Measurements from ENCODE around the gene ARMC5.
"Not testable (repeated sequence)": the region's sequence is repeated elsewhere in the genome, so short reads cannot be mapped to it uniquely, and the experiment has no call there.

Gene ARMC5

DNA sequence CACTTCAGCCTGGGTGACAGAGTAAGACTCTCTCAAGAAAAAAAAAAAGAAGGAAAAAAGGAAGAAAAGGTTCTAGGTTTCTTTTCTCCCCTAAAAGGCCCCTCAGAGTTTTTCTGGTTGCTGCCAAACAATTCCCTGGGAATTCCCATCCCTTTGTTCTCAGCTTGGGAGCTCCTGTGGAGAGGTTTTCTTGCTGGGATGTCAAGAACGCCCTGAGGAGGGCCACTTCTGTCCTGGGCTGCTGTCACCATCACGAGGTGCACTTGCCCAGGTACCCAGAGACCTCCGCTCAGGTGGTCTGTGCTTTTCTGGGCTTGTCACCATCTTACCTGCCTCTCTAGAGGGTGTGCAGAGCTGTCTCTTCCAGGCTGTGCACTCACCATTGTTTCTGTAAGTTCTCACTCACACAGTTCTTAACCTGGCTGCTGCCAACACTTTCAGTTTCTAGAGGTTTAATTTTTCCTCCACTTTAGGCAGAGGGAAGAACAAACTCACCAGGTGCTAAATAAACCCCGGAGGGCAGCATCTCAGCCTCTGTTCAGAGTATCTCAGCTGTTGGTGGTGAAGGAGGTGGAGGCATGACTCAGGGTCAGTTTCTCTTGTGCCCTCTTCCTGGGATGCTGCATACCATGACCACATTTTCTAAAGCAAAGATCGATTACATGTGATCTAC lies 28.8 kb upstream of the ARMC5 start:
- DNase-seq (ENCODE audit: low read depth in 1 of 2, low spot score in 1 of 2): no peak

- no peak for DNase-seq (ENCODE audit: low read depth in 1 of 2, low spot score in 1 of 2)
These were observed 23.7 kb upstream of the ARMC5 start for GRCh38 chr16:31435341-31436220.

DNA sequence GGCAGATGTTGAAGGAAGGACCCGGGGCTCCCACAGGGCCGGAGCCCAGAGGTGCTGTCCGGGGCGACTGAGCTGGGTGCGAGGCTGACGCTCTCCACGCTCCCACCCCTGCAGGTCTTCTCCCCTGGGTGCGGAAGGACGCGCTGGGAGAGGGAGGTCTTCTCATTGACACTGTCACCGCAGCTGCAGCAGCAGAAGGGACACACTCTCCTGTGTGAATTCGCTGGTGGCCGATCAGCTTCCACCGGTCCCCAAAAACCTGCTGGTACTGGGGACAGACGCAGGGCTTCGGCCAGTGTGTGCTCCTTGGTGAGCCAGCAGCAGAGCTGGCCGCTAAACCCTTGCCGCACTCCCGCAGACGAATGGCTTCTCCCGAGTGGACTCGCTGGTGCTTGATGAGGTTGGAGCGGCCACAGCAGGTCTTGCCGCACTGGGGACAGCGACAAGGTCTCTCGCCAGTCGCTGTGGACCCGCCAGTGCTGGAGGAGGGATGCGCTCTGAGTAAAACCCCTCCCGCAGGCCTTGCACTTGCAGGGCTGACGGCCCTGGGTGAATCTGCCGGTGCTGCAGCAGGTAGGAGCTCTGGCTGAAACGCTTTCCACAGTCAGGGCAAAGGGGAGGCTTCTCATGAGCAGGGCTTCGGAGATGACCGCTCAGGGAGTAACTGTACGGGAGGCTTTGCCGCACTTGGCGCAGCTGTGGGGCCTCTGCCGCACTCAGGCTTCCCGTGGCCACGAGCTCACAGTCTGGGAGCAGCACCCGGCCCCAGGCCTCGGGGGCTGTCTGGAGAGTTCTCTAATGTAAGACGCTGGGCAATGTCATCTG lies 22.9 kb upstream of the ARMC5 start:
- no peak for DNase-seq (ENCODE audit: low read depth in 1 of 2, low spot score in 1 of 2)

DNA sequence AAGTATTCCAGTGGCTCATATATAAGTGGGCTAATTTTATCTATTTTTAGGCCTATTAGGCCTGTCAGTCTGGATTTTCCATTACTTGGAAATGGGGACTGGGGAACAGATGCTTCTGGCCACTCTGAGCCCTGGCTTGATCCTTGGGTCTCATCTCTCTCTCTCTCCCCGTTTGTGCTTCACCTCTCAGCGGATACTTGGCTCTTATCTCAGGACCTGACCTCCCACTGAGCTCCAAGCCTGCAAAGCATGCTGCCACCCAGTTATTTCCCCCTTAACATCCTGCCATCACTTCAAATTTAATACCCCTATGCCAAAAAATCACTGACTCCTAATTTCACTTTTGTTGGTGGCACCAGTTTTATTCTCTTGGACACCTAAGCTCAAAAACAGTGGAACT lies 20.9 kb upstream of the ARMC5 start:
- DNase-seq (ENCODE audit: low read depth in 1 of 2, low spot score in 1 of 2): no peak

DNA sequence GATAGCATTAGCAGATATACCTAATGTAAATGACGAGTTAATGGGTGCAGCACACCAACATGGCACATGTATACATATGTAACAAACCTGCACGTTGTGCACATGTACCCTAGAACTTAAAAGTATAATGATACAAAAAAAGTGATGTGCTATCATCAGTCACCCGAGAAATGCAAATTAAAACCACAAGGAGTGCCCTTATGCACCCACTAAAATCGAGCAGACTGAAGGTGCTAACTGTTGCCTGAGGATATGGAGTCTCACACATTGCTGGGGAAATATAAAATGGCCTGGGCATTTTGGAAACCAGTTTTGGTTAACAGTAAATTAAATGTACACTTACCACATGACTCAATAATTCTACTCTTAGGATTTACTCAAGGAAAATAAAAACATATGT lies 20.3 kb upstream of the ARMC5 start:
- DNase-seq (ENCODE audit: low read depth in 1 of 2, low spot score in 1 of 2): not testable (repeated sequence)

- no peak for DNase-seq (ENCODE audit: low read depth in 1 of 2, low spot score in 1 of 2)
These were observed 19.8 kb upstream of the ARMC5 start for GRCh38 chr16:31439519-31439918.

GRCh38 chr16:31440516-31441184 lies 18.7 kb upstream of the ARMC5 start:
- DNase-seq (ENCODE audit: low read depth in 1 of 2, low spot score in 1 of 2): no peak

GRCh38 chr16:31441956-31442355 lies 17.3 kb upstream of the ARMC5 start:
- no peak for DNase-seq (ENCODE audit: low read depth in 1 of 2, low spot score in 1 of 2)

DNA sequence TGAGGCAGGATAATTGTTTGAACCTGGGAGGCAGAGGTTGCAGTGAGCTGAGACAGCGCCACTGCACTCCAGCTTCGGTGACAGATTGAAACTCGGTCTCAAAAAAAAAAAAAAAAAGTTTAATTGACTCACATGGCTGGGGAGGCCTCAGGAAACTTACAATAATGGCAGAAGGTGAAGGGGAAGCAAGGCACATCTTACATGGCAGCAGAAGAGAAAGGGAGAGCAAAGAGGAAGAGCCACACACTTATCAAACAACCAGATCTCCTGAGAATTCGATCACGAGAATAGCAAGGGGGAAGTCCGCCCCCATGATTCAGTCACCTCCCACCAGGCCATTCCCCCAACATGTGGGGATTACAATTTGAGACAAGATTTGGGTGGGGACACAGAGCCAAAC lies 13.4 kb upstream of the ARMC5 start:
- DNase-seq (ENCODE audit: low read depth in 1 of 2, low spot score in 1 of 2): not testable (repeated sequence)

- no peak for DNase-seq (ENCODE audit: low read depth in 1 of 2, low spot score in 1 of 2)
These were observed 8.1 kb upstream of the ARMC5 start for GRCh38 chr16:31451201-31451600.

DNA sequence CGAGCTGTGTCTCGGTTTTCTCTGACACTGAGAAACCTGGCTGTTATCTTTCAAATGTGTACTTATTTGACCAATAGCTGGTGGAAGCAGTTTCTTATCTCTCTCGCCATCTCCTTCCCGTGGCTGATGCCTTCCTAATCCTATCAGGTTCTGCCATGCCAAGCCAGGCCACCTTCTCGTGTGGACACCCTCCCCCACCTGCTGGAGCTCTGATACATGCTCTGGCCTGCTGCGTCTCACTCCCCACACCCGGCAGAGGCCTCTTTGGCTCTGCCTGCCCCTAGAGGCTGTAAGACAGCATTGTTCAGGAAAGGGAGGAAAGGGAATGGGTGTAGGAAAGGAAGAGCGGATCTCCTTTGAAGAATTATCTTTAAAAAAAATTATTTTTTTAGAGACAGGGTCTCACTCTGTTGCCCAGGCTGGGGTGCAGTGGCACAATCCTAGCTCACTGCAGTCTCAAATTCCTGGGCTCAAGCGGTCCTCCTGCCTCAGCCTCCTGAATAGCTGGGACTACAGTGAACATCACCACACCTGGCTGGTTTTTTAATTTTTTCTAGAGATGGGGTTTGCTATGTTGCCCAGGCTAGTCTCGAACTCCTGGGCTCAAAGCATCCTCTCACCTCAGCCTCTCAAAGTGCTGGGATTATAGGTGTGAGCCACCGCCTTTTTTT lies 7.5 kb upstream of the ARMC5 start:
- no peak for DNase-seq (ENCODE audit: low read depth in 1 of 2, low spot score in 1 of 2)

DNA sequence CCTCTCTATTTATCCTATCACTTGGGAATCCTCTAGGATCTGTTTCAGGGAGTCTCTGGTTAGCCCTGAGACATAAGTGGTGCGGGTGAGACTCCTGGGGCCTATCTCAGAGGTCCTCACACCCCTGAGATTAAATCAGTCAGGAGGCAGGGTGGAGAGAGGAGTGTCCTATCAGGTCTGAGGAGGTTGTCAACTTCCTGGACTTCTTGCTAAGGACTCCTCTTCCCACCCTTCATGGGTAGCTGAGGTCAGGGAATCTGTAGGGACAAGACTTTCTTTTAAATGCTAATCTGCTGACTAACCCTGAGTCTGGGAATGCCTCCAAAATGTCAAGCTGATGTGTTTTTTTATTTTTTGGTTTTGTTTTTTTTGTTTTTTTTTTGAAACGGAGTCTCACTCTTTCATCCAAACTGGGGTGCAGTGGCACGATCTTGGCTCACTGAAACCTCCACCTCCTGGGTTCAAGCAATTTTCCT lies 6.6 kb upstream of the ARMC5 start:
- no peak for DNase-seq (ENCODE audit: low read depth in 1 of 2, low spot score in 1 of 2)

DNA sequence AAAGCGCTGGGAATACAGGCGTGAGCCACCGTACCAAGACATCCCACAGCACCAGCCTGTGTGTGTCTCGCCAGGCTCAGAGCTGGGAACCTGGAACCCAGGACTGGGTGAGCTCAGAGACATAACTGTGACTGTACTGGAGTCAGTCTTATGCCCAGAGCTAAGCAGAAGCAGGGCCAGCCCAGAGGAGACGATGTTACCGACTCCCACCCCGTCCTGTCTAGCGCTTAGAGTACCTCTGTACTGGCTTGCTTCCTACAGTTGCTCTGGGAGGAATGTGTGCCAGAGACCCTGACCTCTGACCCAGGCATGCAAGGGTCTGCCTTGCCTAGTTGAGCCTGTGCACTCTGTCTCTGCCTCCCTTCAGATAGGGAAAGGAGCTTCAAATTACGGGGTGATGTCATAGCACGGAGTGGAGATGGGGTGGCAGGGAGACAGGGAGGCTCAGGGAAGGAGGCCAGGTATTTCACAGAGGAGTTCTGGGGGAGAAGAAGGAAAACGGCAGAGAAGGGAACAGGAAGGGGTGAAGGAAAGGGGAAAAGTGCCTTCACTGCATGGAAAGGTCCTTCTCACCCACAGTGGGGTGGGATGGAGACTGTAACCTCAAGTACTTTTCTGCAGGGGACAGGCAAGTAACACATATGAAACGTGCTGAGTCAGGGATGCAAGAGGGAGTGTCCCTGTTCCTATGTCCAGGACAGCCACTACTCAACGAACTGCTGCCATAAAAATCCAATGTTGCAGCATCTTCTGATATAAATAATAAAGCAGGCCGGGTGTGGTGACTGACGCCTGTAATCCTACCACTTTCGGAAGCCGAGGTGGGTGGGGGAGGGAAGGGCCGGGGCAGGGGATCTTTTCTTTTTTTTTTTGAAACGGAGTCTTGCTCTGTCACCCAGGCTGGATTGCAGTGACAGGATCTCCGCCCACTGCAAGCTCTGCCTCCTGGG lies 5.8 kb upstream of the ARMC5 start:
- DNase-seq (ENCODE audit: low read depth in 1 of 2, low spot score in 1 of 2): no peak

- DNase-seq (ENCODE audit: low read depth in 1 of 2, low spot score in 1 of 2): no peak
These were observed 3.5 kb upstream of the ARMC5 start for GRCh38 chr16:31455601-31456314.

- DNase-seq (ENCODE audit: low read depth in 1 of 2, low spot score in 1 of 2): no peak
These were observed 2.3 kb upstream of the ARMC5 start for GRCh38 chr16:31456988-31457360.

DNA sequence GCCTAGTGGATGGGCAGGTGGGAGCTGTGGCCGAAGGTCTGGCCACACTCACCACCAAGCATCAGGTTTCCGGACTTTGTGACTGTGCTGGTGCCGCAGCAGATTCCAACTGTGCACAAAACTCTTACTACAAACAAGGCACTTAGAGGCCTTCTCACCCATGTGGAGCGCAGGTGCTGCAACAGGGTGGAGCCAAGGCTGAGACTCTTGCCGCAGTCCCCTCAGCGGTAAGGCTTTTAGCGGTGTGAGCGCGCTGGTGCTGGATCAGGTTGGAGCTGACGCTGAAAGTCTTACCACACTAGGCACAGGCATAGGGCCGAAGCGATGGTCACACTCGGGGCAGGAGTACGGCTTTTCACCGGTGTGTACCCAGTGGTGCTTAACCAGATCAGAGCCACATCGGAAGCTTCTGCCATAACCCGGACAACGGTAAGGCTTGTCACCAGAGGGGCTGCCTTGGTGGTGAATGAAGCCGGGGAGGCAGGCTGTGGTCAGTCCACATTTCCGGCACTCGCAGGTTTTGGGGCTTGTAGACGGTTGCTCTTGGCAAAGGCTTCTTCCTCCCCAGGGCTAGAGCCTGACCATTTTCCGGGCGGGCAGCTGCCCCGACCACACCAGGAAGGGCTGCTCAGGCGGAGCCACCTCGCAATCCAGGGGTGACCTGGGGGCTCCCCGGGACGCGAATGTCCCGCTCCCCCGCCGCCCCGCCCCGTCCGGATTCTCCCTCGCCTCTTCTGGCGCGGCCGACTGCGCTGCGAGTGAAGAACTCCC lies 1.0 kb upstream of the ARMC5 start:
- peak in 1 of 2 donors; percentile 36 for DNase-seq (ENCODE audit: low read depth in 1 of 2, low spot score in 1 of 2)

DNA sequence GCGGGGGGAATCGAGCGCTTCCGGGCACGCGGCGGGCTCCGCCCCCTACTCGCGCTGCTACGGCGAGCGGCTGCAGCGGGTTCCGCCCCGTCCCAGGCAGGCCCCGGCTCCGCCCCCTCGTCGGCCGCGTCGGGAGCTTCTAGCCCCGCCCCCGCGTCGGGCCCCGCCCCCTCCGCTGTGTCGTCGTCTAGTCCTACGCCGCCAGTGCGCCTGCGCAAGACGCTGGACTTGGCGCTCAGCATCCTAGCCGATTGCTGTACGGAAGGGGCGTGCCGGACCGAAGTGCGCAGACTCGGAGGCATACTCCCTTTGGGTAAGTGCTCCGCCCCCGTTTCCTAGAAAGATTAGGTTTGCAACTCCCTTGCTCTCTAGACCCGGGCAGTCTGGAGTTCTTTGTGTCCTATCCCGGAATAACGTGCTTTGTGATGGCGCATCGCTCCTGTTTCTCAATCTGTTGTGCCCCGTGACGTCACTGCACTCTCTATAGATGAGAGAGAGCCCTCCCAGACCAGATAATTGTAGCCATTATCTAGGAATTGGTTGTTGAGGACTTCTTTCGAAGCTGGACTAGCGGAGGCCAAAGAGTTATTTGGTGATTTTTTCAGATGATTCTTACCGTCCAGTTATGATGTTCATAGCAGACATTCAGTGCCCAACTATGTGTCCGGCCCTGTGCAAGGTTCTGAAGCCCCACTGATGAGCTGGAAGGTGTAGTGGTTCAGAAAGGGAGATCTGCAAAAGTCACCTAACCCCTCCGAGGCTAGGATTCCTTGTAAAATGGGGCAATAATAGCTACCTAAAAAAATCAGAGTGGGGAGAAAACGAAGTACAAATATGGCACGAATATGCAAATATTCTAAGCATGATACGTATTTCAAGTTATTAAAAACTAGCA lies 633 bp downstream of the ARMC5 start:
- DNase-seq (ENCODE audit: low read depth in 1 of 2, low spot score in 1 of 2): peak; percentile 99 to 100

Measured in activated T-helper 1 cell treated with anti-CD3 and anti-CD28 coated beads, Interleukin-2, amount 50 U/mL, for 16 hours (primary cell).